ENCODE results near the gene LUM. TPM values are rescaled to one million over a fixed set of nuclear protein-coding genes. Genes with fewer than 3 reads are reported as not detected.

LUM gene
- polyA plus RNA-seq, 2 of the 4 experiments (the other 2 are of a cell fraction) = 1.2 to 1.9 TPM

DNA sequence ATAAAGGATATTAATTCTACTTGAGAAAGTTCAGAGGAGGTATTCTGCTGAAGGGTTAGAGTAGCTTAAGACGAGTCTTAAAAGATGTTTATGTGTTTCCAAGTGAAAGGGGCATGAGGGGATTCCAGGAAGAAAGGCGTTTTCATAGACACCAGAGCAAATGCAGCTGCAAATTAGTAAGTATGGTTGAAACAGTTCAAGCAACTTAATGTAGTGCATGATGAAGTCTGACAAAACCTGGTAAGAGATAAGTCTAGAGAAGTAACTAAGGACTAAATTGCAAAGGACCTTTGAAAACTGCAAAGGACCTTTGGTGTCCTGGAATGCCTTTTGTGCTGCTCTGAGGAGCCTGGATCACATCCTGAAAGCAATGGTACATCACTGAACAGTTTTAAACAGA, 11.5 kb downstream of the LUM start:
- no peak overlapping the region for H3K4me3 ChIP-seq
- no peak for TF ChIP-seq CHD2 (IDR thresholded peaks at IDR 0.05; ENCODE audit: low read length, partially characterized antibody)
- no peak for TF ChIP-seq HEYL (CRISPR knock-in tag; IDR thresholded peaks at IDR 0.05)
- no peak for TF ChIP-seq PHF8 (IDR thresholded peaks at IDR 0.05; ENCODE audit: borderline replicate concordance, low read depth)
- TF ChIP-seq ZSCAN20 (CRISPR knock-in tag; IDR thresholded peaks at IDR 0.05) = no peak
- TF ChIP-seq BHLHE40 (IDR thresholded peaks at IDR 0.05; ENCODE audit: low read depth, low read length) = no peak
- no peak for TF ChIP-seq RARB (CRISPR knock-in tag; IDR thresholded peaks at IDR 0.05)
- no peak for TF ChIP-seq CEBPB (IDR thresholded peaks at IDR 0.05)
- no peak for TF ChIP-seq RNF2 (IDR thresholded peaks at IDR 0.05; ENCODE audit: borderline replicate concordance, low read depth)
- no peak for TF ChIP-seq JUN (IDR thresholded peaks at IDR 0.05)
- no peak for TF ChIP-seq FOXS1 (CRISPR knock-in tag; IDR thresholded peaks at IDR 0.05)
- TF ChIP-seq RFX5 (IDR thresholded peaks at IDR 0.05) = no peak
- TF ChIP-seq RCOR1 (IDR thresholded peaks at IDR 0.05; ENCODE audit: low read depth, low read length) = no peak
- TF ChIP-seq, protein P1, sequence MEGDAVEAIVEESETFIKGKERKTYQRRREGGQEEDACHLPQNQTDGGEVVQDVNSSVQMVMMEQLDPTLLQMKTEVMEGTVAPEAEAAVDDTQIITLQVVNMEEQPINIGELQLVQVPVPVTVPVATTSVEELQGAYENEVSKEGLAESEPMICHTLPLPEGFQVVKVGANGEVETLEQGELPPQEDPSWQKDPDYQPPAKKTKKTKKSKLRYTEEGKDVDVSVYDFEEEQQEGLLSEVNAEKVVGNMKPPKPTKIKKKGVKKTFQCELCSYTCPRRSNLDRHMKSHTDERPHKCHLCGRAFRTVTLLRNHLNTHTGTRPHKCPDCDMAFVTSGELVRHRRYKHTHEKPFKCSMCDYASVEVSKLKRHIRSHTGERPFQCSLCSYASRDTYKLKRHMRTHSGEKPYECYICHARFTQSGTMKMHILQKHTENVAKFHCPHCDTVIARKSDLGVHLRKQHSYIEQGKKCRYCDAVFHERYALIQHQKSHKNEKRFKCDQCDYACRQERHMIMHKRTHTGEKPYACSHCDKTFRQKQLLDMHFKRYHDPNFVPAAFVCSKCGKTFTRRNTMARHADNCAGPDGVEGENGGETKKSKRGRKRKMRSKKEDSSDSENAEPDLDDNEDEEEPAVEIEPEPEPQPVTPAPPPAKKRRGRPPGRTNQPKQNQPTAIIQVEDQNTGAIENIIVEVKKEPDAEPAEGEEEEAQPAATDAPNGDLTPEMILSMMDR (IDR thresholded peaks at IDR 0.05) = no peak
- no peak for TF ChIP-seq HOXA7 (CRISPR knock-in tag; IDR thresholded peaks at IDR 0.05)
- TF ChIP-seq GATA3 (IDR thresholded peaks at IDR 0.05; ENCODE audit: borderline replicate concordance) = no peak
- TF ChIP-seq NR3C1 (IDR thresholded peaks at IDR 0.05) = no peak
- TF ChIP-seq HDAC2 (IDR thresholded peaks at IDR 0.05) = no peak
- no peak for TF ChIP-seq TP53 (CRISPR knock-in tag; IDR thresholded peaks at IDR 0.05)
- no peak for TF ChIP-seq POLR2A (IDR thresholded peaks at IDR 0.05; ENCODE audit: low read length)
- POLR2A ChIA-PET = no interaction called here
- H3K4me1 ChIP-seq = no peaks in the 10 kb centered on the region
- H3K9me3 ChIP-seq = no peaks in the 10 kb centered on the region; the same call in 2 of the 3 replicates
- no peak overlapping the region for H3K4me2 ChIP-seq
- CTCF ChIA-PET = no interaction called here
- ATAC-seq (no peak), FAIRE-seq (no peak), DNase-seq (ENCODE audit: low read depth in 1 of 2, low spot score in 1 of 2) (no peak)
- H3K27ac ChIP-seq = no peak overlapping the region
- WGBS (ENCODE audit: missing lambda C conversion rate) = 8% methylated on average over 2 of the region's 2 CpGs

DNA sequence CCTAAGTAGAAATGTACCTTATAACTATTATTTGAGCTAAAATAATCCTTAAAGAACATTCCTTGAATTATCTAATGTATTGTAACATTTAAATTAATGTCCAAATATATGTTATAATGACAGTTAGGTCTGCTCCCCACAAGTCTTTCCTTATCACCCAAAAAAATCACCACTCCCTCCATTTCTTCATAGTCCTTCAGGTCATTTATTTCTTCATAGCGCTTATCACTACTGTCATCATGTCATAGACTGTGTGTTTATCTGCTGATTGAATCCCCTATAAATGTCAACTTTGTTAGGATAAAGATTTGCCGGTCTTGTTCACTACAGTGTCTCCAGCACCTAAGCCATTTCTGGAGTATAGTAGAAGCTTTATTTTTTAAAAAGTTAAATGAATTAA, 12.0 kb downstream of the LUM start:
- H3K9me3 ChIP-seq = no peaks in the 10 kb centered on the region; the same call in 2 of the 3 replicates
- POLR2A ChIA-PET = interaction anchor here (0.9 kb wide), 1 partner anchor 13 kb away, joined by 4 read pairs; no protein-coding TSS in a partner anchor

DNA sequence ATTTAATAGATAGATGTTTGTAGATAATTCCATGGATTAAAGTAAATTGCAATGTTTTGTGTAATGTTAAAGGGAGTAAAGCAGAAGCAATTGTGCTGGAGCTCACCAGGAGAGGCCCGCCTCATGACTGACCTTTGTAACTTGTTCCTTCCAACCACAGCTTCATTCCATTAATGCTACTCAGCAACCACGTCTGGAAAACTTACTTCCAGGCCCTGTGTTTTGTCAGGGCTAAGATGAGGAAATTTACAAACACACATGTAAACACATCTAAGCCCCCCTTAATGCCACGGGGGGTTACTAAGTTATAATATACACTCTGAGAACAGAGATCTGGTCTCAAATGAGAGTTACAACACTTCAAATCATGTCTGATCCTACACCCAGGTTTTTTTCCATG, 12.4 kb downstream of the LUM start:
- Histone ChIP-seq H3K27ac (no peak overlapping the region), H3K4me2 (no peak overlapping the region), H3K4me1 (no peaks in the 10 kb centered on the region), H3K9me3 (no peaks in the 10 kb centered on the region; the same call in 2 of the 3 replicates), H3K4me3 (no peak overlapping the region)
- FAIRE-seq (peak; percentile 7), DNase-seq (ENCODE audit: low read depth in 1 of 2, low spot score in 1 of 2) (peak in 1 of 2 experiments; percentile 26), ATAC-seq (peak in 1 of 2 experiments; percentile 72; a peak in 3 of 6 replicates)
- ChIA-PET POLR2A (interaction anchor here (0.9 kb wide), 1 partner anchor 13 kb away, joined by 4 read pairs; no protein-coding TSS in a partner anchor), CTCF (no interaction called here)
- TF ChIP-seq RARB (CRISPR knock-in tag; IDR thresholded peaks at IDR 0.05) (no peak), HOXB5 (CRISPR knock-in tag; IDR thresholded peaks at IDR 0.05) (no peak), EP300 (IDR thresholded peaks at IDR 0.05) (no peak), JUN (IDR thresholded peaks at IDR 0.05) (no peak), POLR2A (IDR thresholded peaks at IDR 0.05; ENCODE audit: low read length) (no peak), TFCP2L1 (CRISPR knock-in tag; IDR thresholded peaks at IDR 0.05) (no peak), CBX2 (IDR thresholded peaks at IDR 0.05; ENCODE audit: borderline replicate concordance, low read depth) (no peak), RAD21 (conservative IDR thresholded peaks at IDR 0.05 in 1 of 2, IDR thresholded peaks at IDR 0.05 in 1 of 2) (no peak), ZSCAN20 (CRISPR knock-in tag; IDR thresholded peaks at IDR 0.05) (no peak), CEBPB (IDR thresholded peaks at IDR 0.05) (no peak), HOXA7 (CRISPR knock-in tag; IDR thresholded peaks at IDR 0.05) (no peak), HDAC2 (IDR thresholded peaks at IDR 0.05) (no peak), NFE2L2 (conservative IDR thresholded peaks at IDR 0.05; ENCODE audit: low read length) (no peak), MAZ (IDR thresholded peaks at IDR 0.05; ENCODE audit: borderline replicate concordance, low read depth, low read length) (no peak), RCOR1 (IDR thresholded peaks at IDR 0.05; ENCODE audit: low read depth, low read length) (no peak), JUNB (IDR thresholded peaks at IDR 0.05) (no peak)
- TF ChIP-seq, protein P2, sequence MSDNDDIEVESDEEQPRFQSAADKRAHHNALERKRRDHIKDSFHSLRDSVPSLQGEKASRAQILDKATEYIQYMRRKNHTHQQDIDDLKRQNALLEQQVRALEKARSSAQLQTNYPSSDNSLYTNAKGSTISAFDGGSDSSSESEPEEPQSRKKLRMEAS (IDR thresholded peaks at IDR 0.05) = no peak
- WGBS (ENCODE audit: missing lambda C conversion rate) = 1% methylated on average over 3 of the region's 3 CpGs

More for the DNA sequence above, 12.0 kb downstream of the LUM start:
- 32% methylated on average over 2 of the region's 2 CpGs for WGBS (ENCODE audit: missing lambda C conversion rate)
- Histone ChIP-seq H3K4me1 (no peaks in the 10 kb centered on the region), H3K4me3 (no peak overlapping the region), H3K27ac (no peak overlapping the region), H3K4me2 (no peak overlapping the region)
- FAIRE-seq = no peak
- TF ChIP-seq NR3C1 (IDR thresholded peaks at IDR 0.05) (no peak), HOXA7 (CRISPR knock-in tag; IDR thresholded peaks at IDR 0.05) (no peak), GATA3 (IDR thresholded peaks at IDR 0.05; ENCODE audit: borderline replicate concordance) (0 out of 2 replicates have a peak, but pooled peaks have one; percentile 19), SREBF2 (IDR thresholded peaks at IDR 0.05) (no peak)
- ATAC-seq = no peak
- CTCF ChIA-PET = no interaction called here
- no peak for DNase-seq (ENCODE audit: low read depth in 1 of 2, low spot score in 1 of 2)
